PC-3 (cell line): ENCODE data around the gene KBTBD12. TPM values are rescaled to one million over a fixed set of nuclear protein-coding genes. Genes with fewer than 3 reads are reported as not detected.

Experiments used
- ATAC-seq: fragments of 200-7000 bp; cut with Tn5 transposase; 2 replicates; pipeline ENCODE4 v1.9.1; 2020; ENCODE audit warnings: mild to moderate bottlenecking, moderate library complexity
- BruUV-seq: library from RNA; stranded (reverse); fragments of 400-500 nt; replicated peaks from 2 replicates; lab custom pipeline; 2021; lab: Mats Ljungman, UMichigan
- CTCF ChIA-PET: fragments of 300-600 bp; sonication (Branson Sonifier 250); formaldehyde crosslinking; loops from one replicate; lab custom pipeline; 2022; ENCODE audit warnings: antibody characterized with exemption; lab: Charles Lee
- POLR2A ChIA-PET: fragments of 300-600 bp; sonication (Branson Sonifier 250); formaldehyde crosslinking; loops from one replicate; lab custom pipeline; 2022; ENCODE audit warnings: antibody characterized with exemption; ENCODE audit not compliant: unreplicated experiment; lab: Charles Lee
- DNase-seq: peaks from one replicate; pipeline ENCODE4 v3.0.0-alpha.2; 2015
- H2AFZ ChIP-seq: fragments of 300-600 bp; sonication (generic); 2 replicates; pipeline ENCODE4 v1.6.0; 2016; ENCODE audit warnings: antibody characterized with exemption, low read length
- H3F3A ChIP-seq: fragments of 300-600 bp; sonication (generic); one replicate; pipeline ENCODE4 v1.6.0; 2017; ENCODE audit warnings: antibody characterized with exemption, low read length, control low read depth, mild to moderate bottlenecking; ENCODE audit not compliant: unreplicated experiment
- H3K27ac ChIP-seq: fragments of 300-600 bp; sonication (generic); 2 replicates; pipeline ENCODE4 v1.5.1; 2016; ENCODE audit warnings: mild to moderate bottlenecking, low read length
- H3K27me3 ChIP-seq: fragments of 300-600 bp; sonication (generic); 2 replicates; pipeline ENCODE4 v1.6.1; 2016; ENCODE audit warnings: low read length, mixed read lengths
- H3K36me3 ChIP-seq: fragments of 300-600 bp; sonication (generic); 2 replicates; pipeline ENCODE4 v1.6.1; 2016; ENCODE audit warnings: low read depth, mixed run types, low read length, mixed read lengths
- H3K4me1 ChIP-seq: fragments of 300-600 bp; sonication (generic); 2 replicates; pipeline ENCODE4 v1.5.1; 2016; ENCODE audit warnings: low read length; ENCODE audit not compliant: insufficient read depth
- H3K4me2 ChIP-seq: fragments of 300-600 bp; sonication (generic); 2 replicates; pipeline ENCODE4 v1.6.0; 2016; ENCODE audit warnings: low read length
- H3K4me3 ChIP-seq: fragments of 300-600 bp; sonication (generic); 2 replicates; pipeline ENCODE4 v1.5.1; 2016; ENCODE audit warnings: mild to moderate bottlenecking, low read length, mixed read lengths
- H3K79me2 ChIP-seq: fragments of 300-600 bp; sonication (generic); 2 replicates; pipeline ENCODE4 v1.6.1; 2017; ENCODE audit warnings: low read length, mixed read lengths
- H3K9ac ChIP-seq: fragments of 300-600 bp; sonication (generic); 2 replicates; pipeline ENCODE4 v1.6.0; 2016; ENCODE audit warnings: mild to moderate bottlenecking, low read length
- H3K9me2 ChIP-seq: fragments of 300-600 bp; sonication (generic); replicated peaks from 2 replicates; pipeline ENCODE4 v1.6.1; 2016; ENCODE audit warnings: mixed run types, low read length, mixed read lengths
- H3K9me3 ChIP-seq: fragments of 300-600 bp; sonication (generic); 2 replicates; pipeline ENCODE4 v1.6.1; 2016; ENCODE audit warnings: low read length, mixed read lengths
- H4K20me1 ChIP-seq: fragments of 300-600 bp; sonication (generic); 2 replicates; pipeline ENCODE4 v1.6.1; 2016; ENCODE audit warnings: low read length, mixed read lengths
- EZH2 ChIP-seq: fragments of 300-600 bp; sonication (generic); IDR thresholded peaks from one replicate; pipeline ENCODE4 v1.6.1; 2017; ENCODE audit warnings: antibody characterized with exemption, mild to moderate bottlenecking, low read length; ENCODE audit not compliant: unreplicated experiment
- EZH2phosphoT487 ChIP-seq: fragments of 300-600 bp; sonication (generic); IDR thresholded peaks from 2 replicates; pipeline ENCODE4 v1.6.1; 2018; ENCODE audit warnings: mild to moderate bottlenecking, antibody characterized with exemption, low read length, borderline replicate concordance
- intact Hi-C: fragments of 100-400 bp; cut with micrococcal nuclease; formaldehyde crosslinking; loops from 2 replicates; pipeline ENCODE4 v1.9.0; 2023
- total RNA-seq: library from RNA; depleted of rRNA; stranded (reverse); fragments of >200 nt; gene quantifications from 2 replicates; pipeline ENCODE4 v1.2.3, GENCODE V29; 2014
- TF ChIP-seq, protein P1 (sequence below): fragments of 300-600 bp; sonication (generic); conservative IDR thresholded peaks from 2 replicates; pipeline ENCODE4 v1.5.1; 2017; ENCODE audit warnings: antibody characterized with exemption, low read depth, mild to moderate bottlenecking, low read length

The KBTBD12 gene
- total RNA-seq, 1 experiment from 2014 or later: not detected

GRCh38 chr3:127900536-127900935, 14.5 kb upstream of the KBTBD12 start:
- CTCF ChIA-PET: no interaction called here
- no peaks in the 10 kb centered on the region for H3F3A ChIP-seq
- no TSS peak for BruUV-seq
- no peaks in the 10 kb centered on the region for H3K36me3 ChIP-seq
- intact Hi-C loops: no loop called here
- no peak overlapping the region for H2AFZ ChIP-seq
- POLR2A ChIA-PET: no interaction called here
- no peaks in the 10 kb centered on the region for H3K4me1 ChIP-seq
- H3K9ac ChIP-seq: no peak overlapping the region
- no peaks in the 10 kb centered on the region for H3K9me2 ChIP-seq
- H3K4me2 ChIP-seq: no peak overlapping the region
- no peaks in the 10 kb centered on the region for H3K9me3 ChIP-seq
- no peak for TF ChIP-seq EZH2phosphoT487
- TF ChIP-seq EZH2: no peak
- TF ChIP-seq, protein P1, sequence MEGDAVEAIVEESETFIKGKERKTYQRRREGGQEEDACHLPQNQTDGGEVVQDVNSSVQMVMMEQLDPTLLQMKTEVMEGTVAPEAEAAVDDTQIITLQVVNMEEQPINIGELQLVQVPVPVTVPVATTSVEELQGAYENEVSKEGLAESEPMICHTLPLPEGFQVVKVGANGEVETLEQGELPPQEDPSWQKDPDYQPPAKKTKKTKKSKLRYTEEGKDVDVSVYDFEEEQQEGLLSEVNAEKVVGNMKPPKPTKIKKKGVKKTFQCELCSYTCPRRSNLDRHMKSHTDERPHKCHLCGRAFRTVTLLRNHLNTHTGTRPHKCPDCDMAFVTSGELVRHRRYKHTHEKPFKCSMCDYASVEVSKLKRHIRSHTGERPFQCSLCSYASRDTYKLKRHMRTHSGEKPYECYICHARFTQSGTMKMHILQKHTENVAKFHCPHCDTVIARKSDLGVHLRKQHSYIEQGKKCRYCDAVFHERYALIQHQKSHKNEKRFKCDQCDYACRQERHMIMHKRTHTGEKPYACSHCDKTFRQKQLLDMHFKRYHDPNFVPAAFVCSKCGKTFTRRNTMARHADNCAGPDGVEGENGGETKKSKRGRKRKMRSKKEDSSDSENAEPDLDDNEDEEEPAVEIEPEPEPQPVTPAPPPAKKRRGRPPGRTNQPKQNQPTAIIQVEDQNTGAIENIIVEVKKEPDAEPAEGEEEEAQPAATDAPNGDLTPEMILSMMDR: no peak
- ATAC-seq: no peak
- no peak overlapping the region for H3K27ac ChIP-seq
- no peak for DNase-seq
- no peaks in the 10 kb centered on the region for H3K27me3 ChIP-seq
- H3K79me2 ChIP-seq: no peaks in the 10 kb centered on the region
- H3K4me3 ChIP-seq: no peak overlapping the region
- no peaks in the 10 kb centered on the region for H4K20me1 ChIP-seq

DNA sequence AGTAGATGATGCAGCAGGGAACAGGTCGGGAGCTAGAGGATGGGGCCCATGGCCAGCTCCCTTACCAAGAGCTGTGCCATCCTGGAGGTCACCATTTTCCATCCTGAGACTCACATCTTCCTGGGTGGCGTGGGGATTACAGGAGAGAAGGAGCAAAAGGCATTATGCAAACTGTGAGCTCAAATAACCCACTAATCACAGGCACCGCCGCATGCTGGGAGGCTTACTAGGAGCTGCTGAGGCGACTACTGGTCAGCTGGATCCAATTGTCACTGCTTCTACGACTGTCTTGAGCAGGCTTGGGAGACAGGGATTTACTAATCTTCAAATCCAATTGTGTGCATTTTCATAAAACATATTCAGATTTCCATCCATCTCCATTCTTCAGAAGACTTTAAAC, 12.5 kb upstream of the KBTBD12 start:
- no peaks in the 10 kb centered on the region for H3K36me3 ChIP-seq
- intact Hi-C loops: no loop called here
- H3K4me2 ChIP-seq: no peak overlapping the region
- no peak overlapping the region for H2AFZ ChIP-seq
- ChIA-PET POLR2A (no interaction called here), CTCF (no interaction called here)
- DNase-seq (no peak), ATAC-seq (no peak)
- H4K20me1 ChIP-seq: no peaks in the 10 kb centered on the region
- H3K9me3 ChIP-seq: no peaks in the 10 kb centered on the region
- BruUV-seq: no TSS peak
- no peaks in the 10 kb centered on the region for H3K79me2 ChIP-seq
- no peaks in the 10 kb centered on the region for H3K27me3 ChIP-seq
- no peak overlapping the region for H3K9ac ChIP-seq
- H3F3A ChIP-seq: no peaks in the 10 kb centered on the region
- no peaks in the 10 kb centered on the region for H3K4me1 ChIP-seq
- TF ChIP-seq EZH2phosphoT487 (no peak), EZH2 (no peak)
- TF ChIP-seq, protein P1: no peak
- no peak overlapping the region for H3K27ac ChIP-seq
- no peaks in the 10 kb centered on the region for H3K9me2 ChIP-seq
- no peak overlapping the region for H3K4me3 ChIP-seq

GRCh38 chr3:127903611-127904375, 11.2 kb upstream of the KBTBD12 start:
- Histone ChIP-seq H3K27me3 (no peaks in the 10 kb centered on the region), H3K9ac (no peak overlapping the region), H3K27ac (no peak overlapping the region), H3K4me2 (no peak overlapping the region), H2AFZ (no peak overlapping the region), H3K36me3 (no peaks in the 10 kb centered on the region), H4K20me1 (no peaks in the 10 kb centered on the region), H3F3A (no peaks in the 10 kb centered on the region), H3K4me3 (no peak overlapping the region), H3K4me1 (no peaks in the 10 kb centered on the region), H3K9me2 (no peaks in the 10 kb centered on the region), H3K79me2 (no peaks in the 10 kb centered on the region), H3K9me3 (no peaks in the 10 kb centered on the region)
- DNase-seq: no peak
- TF ChIP-seq, protein P1: no peak
- TF ChIP-seq EZH2 (no peak), EZH2phosphoT487 (no peak)
- ChIA-PET CTCF (no interaction called here), POLR2A (no interaction called here)
- intact Hi-C loops: no loop called here
- no peak for ATAC-seq
- BruUV-seq: no TSS peak
